NCI-H1417 (cell line): Measurements from ENCODE around the gene TEX38.
"Not testable (repeated sequence)": the region's sequence is repeated elsewhere in the genome, so short reads cannot be mapped to it uniquely, and the experiment has no call there.

Experiments
- DNase-seq, 3 experiments: peaks; one replicate each; lab custom pipeline; 2025; lab: John Stamatoyannopoulos, UW

The TEX38 gene

DNA sequence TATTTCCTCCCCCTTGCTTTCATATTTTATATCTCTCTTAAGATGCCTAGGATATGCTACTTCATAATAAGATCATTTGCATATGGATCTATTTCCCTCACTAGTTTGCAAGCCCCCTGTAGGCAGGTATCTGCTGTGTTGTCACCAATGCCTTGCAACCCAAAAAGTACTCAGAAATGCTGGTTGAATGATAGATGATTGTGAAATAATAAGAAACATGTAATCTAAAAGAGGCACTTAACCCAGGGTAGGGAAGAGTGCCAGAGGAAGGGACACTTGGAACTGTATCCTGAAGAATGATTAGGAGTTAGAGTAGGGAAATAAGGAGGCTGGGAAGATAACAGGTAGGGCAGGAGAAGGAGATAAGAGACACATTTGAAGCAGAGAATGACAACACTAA, 15.8 kb upstream of the TEX38 start:
- no peak for DNase-seq

DNA sequence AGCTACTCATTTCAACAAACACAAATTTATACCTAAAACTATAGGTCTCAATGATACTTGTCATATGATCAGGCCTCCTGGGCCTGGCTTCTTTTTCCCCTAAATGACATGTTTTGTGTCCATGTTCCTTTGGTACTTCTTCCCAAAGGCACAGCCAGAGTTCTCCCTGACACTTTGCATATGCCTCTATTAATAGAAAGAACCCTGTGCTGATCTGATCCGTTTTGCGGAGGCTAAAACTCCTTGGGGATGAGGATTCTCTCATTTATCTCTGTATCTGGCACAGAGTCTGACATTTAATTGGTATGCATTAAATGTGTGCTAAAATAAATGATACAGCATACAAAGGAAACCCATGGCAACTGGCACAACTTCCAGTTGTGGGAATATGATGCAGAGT, 15.0 kb upstream of the TEX38 start:
- no peak for DNase-seq

DNA sequence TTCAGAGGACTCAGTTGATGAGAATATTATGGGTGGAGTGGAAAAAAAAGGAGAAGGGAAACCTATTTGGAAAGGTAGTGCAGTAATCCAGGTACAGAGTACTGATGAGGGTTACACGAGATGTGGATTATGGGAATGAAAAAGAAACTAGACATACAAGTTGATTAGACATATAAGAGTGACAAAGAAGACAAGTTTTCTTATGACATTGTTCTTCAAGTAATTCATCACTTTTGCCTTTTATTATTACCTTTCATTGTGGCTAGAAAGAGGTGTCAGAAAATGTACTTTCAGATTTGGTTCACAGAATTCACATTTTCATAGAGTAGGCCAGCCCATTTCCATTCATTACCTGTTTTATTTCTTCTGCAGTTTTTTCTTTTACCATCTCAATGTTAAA, 13.9 kb upstream of the TEX38 start:
- no peak for DNase-seq

DNA sequence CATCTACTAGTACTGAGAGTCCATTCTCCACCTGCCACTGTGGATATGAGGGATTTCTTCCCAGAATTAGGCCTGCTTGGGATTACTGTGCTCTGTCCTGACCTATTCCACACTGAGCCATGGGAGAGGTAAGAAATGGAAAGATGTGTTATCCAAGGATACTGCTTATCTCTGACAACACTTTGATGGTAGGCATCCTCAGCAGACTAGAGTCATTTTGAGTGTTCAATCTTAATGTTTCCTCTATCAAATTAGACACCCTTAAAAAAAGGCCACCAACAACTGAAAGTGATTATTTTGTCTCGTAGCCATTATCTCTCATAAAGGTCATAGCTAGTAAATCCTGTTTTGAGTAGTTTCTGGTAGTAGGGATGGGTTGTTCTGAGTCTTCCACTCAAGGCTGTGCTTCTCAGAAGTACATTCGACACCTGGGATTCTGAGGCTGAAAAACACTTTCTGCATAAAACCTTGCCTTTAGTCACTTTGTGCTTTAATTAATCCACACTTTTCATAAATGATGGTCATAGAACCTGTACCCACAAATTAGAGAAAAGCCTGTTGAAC, 12.3 kb upstream of the TEX38 start:
- DNase-seq: no peak

DNA sequence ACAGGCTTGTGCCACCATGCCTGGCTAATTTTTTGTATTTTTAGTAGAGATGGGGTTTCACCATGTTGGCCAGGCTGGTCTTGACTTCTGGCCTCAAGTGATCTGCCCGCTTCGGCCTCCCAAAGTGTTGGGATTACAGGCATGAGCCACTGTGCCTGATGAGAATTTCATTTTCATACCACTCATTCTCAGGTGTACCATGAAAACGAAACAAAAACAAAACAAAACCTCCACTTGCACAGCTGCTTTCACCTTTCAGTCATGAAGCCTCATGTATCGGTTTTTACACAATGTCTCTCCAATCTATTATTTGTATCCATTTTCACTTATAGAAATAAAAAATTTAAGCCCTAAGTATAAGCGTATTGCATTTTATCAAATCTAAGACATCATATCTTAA, 11.5 kb upstream of the TEX38 start:
- not testable (repeated sequence) for DNase-seq

DNA sequence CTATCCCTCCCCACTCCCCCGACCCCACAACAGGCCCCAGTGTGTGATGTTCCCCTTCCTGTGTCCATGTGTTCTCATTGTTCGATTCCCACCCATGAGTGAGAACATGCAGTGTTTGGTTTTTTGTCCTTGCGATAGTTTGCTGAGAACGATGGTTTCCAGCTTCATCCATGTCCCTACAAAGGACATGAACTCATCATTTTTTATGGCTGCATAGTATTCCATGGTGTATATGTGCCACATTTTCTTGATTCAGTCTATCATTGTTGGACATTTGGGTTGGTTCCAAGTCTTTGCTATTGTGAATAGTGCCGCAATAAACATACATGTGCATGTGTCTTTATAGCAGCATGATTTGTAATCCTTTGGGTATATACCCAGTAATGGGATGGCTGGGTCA, 8.7 kb upstream of the TEX38 start:
- DNase-seq: not testable (repeated sequence)

DNA sequence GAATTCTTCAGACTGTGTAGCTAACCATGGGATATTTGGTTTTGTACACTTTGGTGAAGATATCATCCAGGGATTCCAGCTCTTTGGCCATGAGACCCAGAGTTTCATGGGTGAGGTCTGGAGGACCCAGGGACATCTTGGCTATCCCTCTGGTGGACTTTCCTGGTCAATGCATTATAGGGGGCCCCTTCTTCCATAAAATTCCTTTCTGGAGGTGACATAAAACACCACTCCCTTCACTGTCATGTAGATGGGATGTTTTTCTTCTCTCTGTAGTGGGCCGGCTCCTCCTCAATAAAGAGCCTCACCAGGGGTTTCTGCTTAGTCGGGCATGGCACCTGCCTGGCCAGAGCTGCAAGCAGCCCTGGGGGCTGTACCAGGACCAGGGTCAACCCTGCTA, 5.7 kb upstream of the TEX38 start:
- no peak for DNase-seq

DNA sequence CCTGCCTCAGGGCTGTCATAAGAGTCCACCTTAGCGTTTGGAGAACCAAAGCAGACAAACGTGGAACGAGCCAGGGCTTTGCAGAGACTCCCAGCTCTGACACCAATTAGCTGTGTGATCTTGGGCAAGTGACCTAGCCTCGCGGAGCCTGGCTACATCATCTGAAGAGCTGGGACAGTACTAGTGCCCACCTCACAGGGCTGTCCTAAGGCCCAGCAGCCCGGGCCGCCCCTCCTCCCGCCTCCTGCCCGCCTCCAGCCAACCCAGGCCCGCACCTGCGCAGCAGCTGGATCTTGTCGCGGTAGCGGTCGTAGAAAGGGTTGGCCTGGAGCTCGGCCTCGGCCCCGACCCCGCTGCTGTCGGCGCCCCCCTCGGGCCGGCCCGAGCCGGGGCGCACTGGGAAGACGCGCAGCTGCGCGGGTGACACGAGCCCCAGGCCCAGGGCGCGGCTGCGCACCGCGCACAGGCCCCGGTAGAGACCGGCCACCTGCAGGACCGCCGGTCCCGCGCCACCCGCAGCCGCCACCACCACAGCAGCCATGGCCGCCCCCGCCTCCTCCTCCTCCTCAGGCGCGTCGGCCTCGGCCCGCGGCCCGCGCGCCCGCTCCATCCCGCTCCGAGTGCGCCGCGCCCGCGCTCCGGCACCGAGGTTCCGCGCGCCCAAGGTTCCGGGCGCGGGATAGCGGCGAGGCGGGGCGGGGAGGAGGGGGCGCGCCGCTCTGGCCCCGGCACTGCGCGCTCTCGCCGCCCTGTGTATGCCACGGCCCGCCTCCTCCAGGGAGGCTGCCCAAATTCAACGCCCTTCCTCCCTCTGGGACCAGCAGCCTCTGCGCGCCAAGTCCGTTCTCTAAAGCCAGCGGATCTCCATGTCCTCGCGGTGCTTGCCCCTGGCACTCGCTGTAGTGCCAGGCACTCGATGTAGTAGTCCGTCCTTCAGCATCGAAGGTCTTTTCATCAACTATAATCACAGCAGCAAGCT, 3.6 kb upstream of the TEX38 start, which contains the start of gene ATPAF1:
ATPAF1 (minus strand) TSS at position 583 of the 979 bp plus-strand sequence; CDS start at position 541, 42 bp downstream.
- DNase-seq: peak; percentile 75 to 82 (median 78)

DNA sequence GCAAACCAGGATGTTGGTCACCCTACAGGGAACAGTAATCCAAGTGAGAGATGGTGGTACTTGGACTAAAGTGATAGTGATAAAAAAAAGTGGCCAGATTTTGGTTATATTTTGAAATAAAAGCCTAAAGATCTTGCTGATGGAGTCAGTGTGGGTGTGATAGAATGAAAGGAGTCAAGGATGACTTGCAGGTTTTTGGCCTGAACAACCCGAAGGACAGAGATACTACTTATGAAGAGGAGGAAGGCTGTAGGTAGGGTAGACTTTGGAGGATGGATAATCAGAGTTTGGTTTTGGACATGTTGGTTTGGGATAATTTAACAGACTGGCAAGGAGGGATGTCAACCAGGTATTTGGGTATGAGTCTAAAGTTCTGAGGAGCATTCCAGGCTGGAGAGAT, 1.5 kb upstream of the TEX38 start:
- no peak for DNase-seq

DNA sequence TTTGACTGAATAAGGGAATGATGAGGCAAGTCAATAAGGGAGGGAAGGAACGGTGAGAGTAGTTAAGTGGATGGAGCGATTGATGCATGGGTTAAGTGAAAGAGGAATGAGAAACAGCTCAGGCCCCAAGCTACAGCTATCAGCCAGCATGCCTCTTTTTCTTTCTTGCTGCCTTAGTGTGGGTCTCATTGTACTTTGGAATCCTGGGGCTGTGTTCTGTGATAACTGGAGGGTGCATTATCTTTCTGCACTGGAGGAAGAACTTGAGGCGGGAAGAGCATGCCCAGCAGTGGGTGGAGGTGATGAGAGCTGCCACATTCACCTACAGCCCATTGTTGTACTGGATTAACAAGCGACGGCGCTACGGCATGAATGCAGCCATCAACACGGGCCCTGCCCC, 1.0 kb downstream of the TEX38 start:
- no peak for DNase-seq

DNA sequence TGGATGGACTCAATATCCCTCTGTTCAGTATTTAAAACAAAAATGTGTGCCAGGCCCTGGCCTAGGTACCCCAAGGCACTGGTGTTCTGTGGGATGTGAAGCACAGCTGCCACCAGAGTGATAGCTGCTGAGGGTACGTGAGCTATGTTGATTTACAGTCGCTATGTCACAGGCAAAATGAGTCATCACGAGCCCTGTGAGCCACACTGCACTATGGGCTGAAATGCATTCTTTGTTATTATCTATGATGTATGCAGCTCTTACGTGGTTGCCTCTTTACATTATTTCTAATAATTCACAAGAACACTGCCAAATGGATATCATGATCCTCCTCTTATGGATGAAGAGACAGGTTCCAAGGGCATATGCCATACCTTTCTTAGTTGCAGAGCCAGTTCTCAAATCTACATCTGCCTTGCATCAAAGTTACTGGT, 2.1 kb downstream of the TEX38 start:
- DNase-seq: no peak

DNA sequence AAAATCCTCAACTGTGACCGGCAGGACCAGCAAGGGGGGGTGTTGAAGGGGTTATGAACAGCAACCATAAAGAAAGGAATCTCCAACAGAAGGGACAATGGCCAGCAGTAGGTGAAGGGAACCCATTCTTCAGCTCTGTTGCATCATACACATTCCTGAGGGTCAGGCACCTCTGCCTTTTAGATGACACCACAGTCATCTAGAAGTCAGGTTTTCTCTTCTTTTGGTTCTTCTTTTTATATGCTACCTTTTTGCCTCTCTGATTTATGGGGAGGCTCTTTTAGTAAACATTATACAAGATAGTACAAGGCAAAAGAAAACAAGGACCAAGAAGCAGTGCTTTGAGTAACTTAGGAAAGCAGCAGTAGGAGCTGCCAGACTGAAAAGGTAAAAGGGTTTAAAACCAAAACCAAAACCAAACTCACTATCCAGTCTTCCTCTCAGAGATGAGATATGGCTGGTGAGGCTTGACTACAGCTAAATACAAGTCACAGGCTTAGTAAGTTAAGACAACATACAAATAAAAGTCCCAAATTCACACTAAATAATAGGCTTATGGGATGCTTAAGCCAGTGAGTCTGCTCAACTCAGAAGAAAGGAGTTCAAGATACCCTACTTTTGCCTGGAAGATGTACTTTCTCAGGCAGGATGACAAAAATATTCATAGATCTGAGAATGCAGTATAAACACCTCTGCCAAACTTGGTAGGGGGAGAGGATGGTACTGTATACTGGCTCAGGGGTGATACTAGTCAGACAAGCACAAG, 4.1 kb downstream of the TEX38 start:
- DNase-seq: no peak

DNA sequence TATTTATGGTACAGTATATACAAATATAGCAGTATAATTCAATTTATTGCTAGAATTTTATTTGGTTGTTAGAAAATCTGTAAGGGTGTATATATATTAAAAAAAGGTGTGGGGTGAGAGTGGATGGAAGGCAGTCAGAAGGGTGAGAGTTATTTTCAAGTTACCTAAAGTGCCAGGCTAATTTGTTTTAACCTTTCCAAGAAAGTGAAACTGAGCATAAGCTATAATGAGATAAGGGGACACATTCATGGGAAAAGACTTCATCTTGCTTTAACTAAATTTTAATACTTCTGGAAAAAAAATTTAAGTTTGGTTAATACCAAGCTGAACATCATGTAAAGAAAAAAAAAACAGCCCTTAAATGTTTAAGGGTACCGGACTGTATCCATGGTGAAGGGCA, 4.9 kb downstream of the TEX38 start:
- DNase-seq: no peak

DNA sequence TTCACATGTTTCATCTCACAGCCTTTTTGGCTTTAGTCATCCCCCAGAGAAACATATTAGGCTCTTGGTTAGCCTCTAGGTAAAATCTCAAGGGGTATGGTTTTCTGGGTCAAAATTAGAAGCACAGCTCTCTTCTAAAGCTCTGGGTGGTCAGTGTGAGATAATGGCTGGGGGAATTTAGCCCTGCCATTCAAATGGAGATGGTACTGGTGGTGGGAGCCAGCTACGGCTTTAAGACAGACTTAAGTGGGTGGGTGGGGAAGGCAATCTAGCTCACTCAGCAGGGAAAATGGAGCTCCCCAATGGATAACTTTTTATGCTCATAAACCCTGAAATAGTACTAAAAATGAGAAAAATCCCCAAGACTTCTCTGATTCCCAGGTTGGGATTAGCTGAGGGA, 5.7 kb downstream of the TEX38 start:
- no peak for DNase-seq

DNA sequence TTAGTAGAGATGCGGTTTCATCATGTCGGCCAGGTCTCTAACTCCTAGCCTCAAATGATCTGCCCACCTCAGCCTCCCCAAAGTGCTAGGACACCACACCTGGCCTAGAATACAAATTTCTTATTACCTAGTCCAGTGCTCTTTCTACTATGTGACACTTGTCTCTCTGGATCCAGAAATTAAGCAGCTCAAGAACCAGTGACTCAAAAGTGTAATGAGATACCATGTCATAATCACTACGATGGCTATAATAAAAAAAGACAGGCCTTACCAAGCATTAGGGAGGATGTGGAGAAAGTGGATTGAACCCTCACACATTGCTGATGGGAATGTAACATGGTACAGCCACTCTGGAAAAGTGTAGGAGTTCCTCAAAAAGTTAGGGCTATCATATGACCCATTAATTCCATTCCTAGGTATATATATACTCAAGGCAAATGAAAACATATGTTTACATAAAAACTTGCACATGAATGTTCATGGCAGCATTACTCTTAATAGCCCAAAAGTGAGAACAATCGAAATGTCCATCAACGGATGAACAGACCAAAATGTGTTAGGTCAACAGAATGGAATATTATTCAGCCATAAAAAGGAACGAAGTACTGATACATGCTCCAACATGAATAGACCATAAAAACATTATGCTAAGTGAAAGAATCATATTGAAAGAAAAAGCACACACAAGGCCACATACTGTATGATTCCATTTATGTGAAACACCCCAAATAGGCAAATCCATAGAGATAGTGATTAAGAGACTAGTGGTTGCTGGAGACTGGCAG, 8.3 kb downstream of the TEX38 start:
- DNase-seq: no peak

DNA sequence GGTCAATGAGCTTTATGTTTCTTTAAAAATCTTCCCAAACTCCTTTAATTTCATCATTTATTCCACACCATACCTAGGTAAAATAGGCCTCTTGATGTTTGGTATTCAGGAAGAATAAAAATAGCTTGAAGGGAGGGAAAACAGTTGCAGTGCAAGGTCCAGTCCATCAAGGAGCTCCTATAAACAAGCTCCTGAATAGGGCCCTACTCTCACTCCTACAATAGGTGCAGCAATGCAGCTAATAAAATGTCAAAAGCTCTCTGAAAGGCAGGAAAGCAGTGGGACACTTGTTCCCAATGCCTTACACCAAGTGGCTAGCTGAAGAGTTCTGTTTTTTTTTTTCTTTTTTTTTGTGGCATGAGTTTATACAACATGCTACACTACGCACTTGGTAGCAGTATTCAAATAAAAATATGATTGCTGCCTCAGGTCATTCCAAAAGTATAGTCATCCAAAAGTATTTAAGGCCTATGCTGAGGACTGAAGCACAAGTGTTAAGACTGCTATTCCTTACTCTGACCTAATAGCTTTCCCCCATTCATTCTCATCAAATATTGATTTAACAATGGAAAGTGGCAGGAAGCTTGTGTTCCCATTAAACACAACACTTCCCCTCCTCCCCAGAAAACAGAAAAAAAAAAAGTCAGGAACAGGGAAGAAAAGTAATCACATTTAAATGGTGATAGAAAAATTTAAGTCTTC, 9.8 kb downstream of the TEX38 start:
- peak in 1 of 3 experiments; percentile 25 for DNase-seq

DNA sequence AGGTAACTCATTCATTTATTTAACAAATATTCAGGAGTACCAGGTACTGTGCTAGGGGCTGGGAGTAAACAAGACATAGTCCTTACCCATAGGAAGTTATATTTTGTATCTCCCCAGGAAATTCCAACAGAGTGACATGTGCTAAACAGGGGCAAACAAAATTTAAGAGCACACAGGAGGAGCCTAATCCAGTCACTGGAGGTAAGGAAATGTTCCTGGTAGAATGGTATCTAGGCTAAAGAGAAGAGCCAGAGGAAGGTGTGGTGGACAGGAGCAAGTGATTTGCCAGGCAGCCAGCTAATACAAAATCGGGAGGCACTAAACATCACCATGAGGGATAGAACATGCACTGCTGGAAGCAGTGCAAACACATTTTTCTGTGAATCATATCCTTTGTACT, 10.4 kb downstream of the TEX38 start:
- no peak for DNase-seq

DNA sequence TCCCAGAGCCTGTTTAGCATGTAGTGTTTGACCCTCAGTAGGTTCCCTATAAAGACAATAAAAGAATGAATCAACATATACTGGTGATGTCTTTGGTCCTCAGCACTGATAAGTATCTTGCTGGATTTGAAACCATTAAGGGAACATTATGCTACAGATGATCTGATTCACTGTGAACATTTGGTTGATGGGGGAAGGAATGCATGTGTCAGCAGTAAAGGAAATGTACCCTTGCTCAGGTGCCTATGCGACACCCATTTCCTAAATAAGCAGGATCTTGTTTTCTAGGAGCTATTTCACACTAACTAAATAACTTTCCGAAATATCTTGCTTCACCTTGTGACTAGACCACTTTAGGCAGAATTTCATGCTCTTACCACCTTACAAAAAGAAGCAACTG, 13.0 kb downstream of the TEX38 start:
- no peak for DNase-seq

DNA sequence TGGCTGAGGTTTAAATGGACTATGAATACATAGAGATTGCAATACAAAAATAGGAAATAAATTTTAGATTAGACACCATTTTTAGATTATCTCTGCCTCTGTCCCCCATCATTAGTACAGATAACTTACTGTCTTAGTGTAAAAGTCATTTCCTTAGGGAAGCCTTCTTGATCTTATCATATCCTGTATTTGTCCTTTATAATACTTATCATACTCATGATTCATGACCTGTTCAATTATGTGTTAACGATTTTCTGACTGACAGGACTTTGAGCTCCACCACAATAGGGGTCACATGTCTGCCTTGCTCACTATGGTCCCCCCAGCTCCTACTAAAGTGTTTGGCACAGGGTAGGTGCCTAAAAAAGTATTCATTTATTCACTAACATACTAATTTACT, 14.6 kb downstream of the TEX38 start:
- DNase-seq: no peak

DNA sequence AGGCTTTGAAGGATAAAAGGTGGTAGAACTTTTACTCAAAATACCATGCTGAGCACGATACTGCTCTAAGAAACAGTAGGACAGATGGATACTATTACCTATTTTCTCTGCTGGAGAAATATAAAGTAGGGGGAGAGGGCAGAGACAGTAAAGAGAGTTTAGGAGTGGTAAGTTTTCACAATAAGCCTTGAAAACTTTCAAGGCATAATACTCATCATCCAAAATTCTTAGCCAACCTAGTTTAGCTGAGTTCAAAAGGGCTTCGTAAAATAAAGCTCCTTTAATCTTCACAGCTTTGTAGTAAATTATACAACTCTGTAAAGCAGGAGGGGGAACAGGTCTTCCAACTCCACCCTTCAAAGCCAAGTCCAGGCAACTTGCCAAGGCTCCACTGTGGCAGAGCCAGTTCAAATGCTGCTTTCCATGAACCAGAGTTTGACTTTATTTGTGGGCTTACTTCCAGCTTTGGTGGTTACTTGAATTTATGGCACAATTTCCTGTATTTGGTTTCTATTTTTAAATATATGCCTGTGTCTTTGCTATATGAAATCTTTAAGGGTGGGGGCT, 15.5 kb downstream of the TEX38 start:
- no peak for DNase-seq
